Neuronal stem cell (in vitro differentiated cells): ENCODE results near the gene AVPR1B.

Experiments
- DNase-seq: peaks from one replicate; pipeline ENCODE4 v3.0.0-alpha.2; 2013; ENCODE audit warnings: low spot score
- H2AFZ ChIP-seq: one replicate; pipeline ENCODE4 v1.6.1; 2013; ENCODE audit warnings: mild to moderate bottlenecking, low read length, inconsistent platforms
- H2AK5ac ChIP-seq: 2 replicates; pipeline ENCODE4 v1.6.1; 2013; ENCODE audit warnings: low read depth, mild to moderate bottlenecking, inconsistent platforms, low read length, moderate library complexity, mixed read lengths
- H2BK120ac ChIP-seq: 2 replicates; pipeline ENCODE4 v1.6.1; 2013; ENCODE audit warnings: low read depth, mild to moderate bottlenecking, inconsistent platforms, low read length, moderate library complexity, mixed read lengths
- H2BK12ac ChIP-seq: one replicate; pipeline ENCODE4 v1.6.1; 2013; ENCODE audit warnings: low read length, inconsistent platforms
- H2BK15ac ChIP-seq: 2 replicates; pipeline ENCODE4 v1.6.1; 2013; ENCODE audit warnings: mild to moderate bottlenecking, low read length, inconsistent platforms, mixed read lengths
- H2BK5ac ChIP-seq: one replicate; pipeline ENCODE4 v1.6.1; 2013; ENCODE audit warnings: inconsistent platforms, mild to moderate bottlenecking, low read length, moderate library complexity
- H3K14ac ChIP-seq: one replicate; pipeline ENCODE4 v1.6.1; 2013; ENCODE audit warnings: low read length, inconsistent platforms
- H3K18ac ChIP-seq: 2 replicates; pipeline ENCODE4 v1.6.1; 2013; ENCODE audit warnings: low read length, inconsistent platforms
- H3K23ac ChIP-seq: 2 replicates; pipeline ENCODE4 v1.6.1; 2013; ENCODE audit warnings: low read depth, mild to moderate bottlenecking, mixed read lengths, low read length, inconsistent platforms; ENCODE audit not compliant: poor library complexity
- H3K27ac ChIP-seq: replicated peaks from 3 replicates; pipeline ENCODE4 v1.5.1; 2013; ENCODE audit warnings: low read length, inconsistent platforms
- H3K27me3 ChIP-seq, 3 experiments: 2 replicates each; pipeline ENCODE4 v1.6.1; 2013; ENCODE audit warnings: low read length in 3 of 3, mild to moderate bottlenecking in 2 of 3, inconsistent platforms in 1 of 3, low read depth in 1 of 3, mixed read lengths in 1 of 3, moderate library complexity in 1 of 3; ENCODE audit not compliant: control insufficient read depth in 3 of 3, insufficient read depth in 3 of 3
- H3K36me3 ChIP-seq, 2 donors: replicated peaks in 1 of 2; 2 replicates each; pipeline ENCODE4 v1.6.1; 2013; ENCODE audit warnings: low read length in 2 of 2; ENCODE audit not compliant: control insufficient read depth in 2 of 2, insufficient read depth in 2 of 2
- H3K4ac ChIP-seq: 2 replicates; pipeline ENCODE4 v1.6.1; 2013; ENCODE audit warnings: inconsistent platforms, mild to moderate bottlenecking, low read length, moderate library complexity
- H3K4me1 ChIP-seq, 2 donors: 1 replicate in 1 of 2; 2 replicates in 1 of 2; pipeline ENCODE4 v1.6.1; 2013; ENCODE audit warnings: low read length in 2 of 2, low read depth in 1 of 2; ENCODE audit not compliant: control insufficient read depth in 2 of 2, insufficient read depth in 1 of 2
- H3K4me2 ChIP-seq: one replicate; pipeline ENCODE4 v1.6.1; 2013; ENCODE audit warnings: mild to moderate bottlenecking, low read length, inconsistent platforms; ENCODE audit not compliant: insufficient read depth, poor library complexity, severe bottlenecking
- H3K4me3 ChIP-seq, 2 donors: 2 replicates each; pipeline ENCODE4 v1.5.1; 2013; ENCODE audit warnings: low read length in 2 of 2, mild to moderate bottlenecking in 2 of 2, inconsistent platforms in 1 of 2, moderate library complexity in 1 of 2
- H3K79me1 ChIP-seq: one replicate; pipeline ENCODE4 v1.6.1; 2013; ENCODE audit warnings: low read depth, mild to moderate bottlenecking, inconsistent platforms, low read length, moderate library complexity
- H3K9ac ChIP-seq: one replicate; pipeline ENCODE4 v1.6.1; 2013; ENCODE audit warnings: mild to moderate bottlenecking, low read depth, low read length, inconsistent platforms; ENCODE audit not compliant: poor library complexity
- H3K9me3 ChIP-seq, 2 donors: replicated peaks in 1 of 2; 2 replicates each; pipeline versions ENCODE3 to v1.6.1; 2013; ENCODE audit warnings: low read length in 2 of 2, mild to moderate bottlenecking in 2 of 2, inconsistent platforms in 1 of 2, low read depth in 1 of 2, mixed read lengths in 1 of 2, moderate library complexity in 1 of 2; ENCODE audit not compliant: control insufficient read depth in 2 of 2, insufficient read depth in 1 of 2
- H4K8ac ChIP-seq: one replicate; pipeline ENCODE4 v1.6.1; 2013; ENCODE audit warnings: low read depth, mild to moderate bottlenecking, inconsistent platforms, low read length, moderate library complexity
- H4K91ac ChIP-seq: one replicate; pipeline ENCODE4 v1.6.1; 2013; ENCODE audit warnings: low read length, low read depth, mild to moderate bottlenecking, inconsistent platforms; ENCODE audit not compliant: poor library complexity
- WGBS, 2 donors: extraction: QIAGEN DNeasy Blood & Tissue Kit; methylation state at CpG; one replicate each; pipeline ENCODE4 v1.1.7; 2013; ENCODE audit warnings: missing lambda C conversion rate in 2 of 2, mixed read lengths in 1 of 2; ENCODE audit not compliant: insufficient read length in 2 of 2, insufficient replicate concordance in 1 of 2; ENCODE audit errors: extremely low coverage in 2 of 2; 5-methylcytosine and 5-hydroxymethylcytosine counted together

AVPR1B gene

DNA sequence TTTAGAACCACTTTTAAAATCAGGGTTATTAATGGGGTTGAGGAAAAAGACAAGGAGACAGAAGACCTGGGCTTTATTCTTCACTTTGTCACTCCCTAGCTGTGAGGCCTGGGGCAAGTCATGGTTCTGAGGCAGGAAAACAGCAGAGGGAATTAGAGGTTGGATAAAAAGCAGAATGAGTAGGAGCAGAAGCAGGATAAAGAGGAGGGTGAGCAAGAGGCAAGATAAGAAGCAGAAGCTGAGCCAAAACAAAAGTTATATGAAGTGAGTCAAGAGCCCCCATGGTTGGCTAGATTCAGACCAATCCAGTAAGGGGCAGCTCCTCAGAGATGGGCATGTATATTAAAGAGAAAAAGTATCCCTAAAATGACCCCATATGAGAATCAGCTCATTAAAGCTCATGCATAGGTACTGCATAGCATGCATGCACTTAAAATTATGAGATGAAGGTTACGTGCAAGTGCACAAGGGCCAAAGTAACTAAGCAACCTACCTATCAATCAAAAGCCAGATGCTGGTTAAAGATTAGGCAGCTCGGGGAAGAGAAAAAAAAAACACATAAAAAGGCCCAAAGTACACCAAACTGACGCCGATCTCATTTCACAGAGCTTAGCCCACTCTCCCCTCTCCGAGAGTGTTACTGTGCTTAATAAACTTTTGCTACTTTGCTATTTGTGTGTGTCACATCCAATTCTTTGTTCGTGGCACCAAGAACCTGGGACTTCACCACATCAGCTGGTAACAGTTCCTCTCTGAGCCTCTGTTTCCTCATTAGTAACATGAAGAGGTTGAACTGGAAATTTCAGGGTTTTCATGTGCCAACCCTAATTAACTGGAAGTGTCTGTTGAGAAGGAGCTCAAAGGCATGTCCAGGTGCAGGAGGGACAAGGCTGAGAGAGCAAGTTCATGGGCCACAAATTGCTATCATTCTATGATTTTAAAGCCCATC lies 2.2 kb downstream of the AVPR1B start:
- H4K91ac ChIP-seq = no peak overlapping the region
- no peak overlapping the region for H3K18ac ChIP-seq
- no peak overlapping the region for H3K27ac ChIP-seq
- H2BK120ac ChIP-seq = no peak overlapping the region
- H3K9me3 ChIP-seq = no peaks in the 10 kb centered on the region
- H3K23ac ChIP-seq = no peak overlapping the region
- no CpG with 5 or more reads among the region's 6 CpGs for WGBS, 2 donors
- no peak overlapping the region for H3K4me2 ChIP-seq
- no peak overlapping the region for H3K4me3 ChIP-seq
- DNase-seq = no peak
- no peak overlapping the region for H2AK5ac ChIP-seq
- H3K36me3 ChIP-seq = no peaks in the 10 kb centered on the region
- H3K14ac ChIP-seq = no peak overlapping the region
- H3K9ac ChIP-seq = no peak overlapping the region
- H3K4me1 ChIP-seq = peaks cover 0 to 3% of the 10 kb centered on the region in 2 donors
- H2BK15ac ChIP-seq = no peak overlapping the region
- no peak overlapping the region for H2BK12ac ChIP-seq
- no peak overlapping the region for H2BK5ac ChIP-seq
- H3K27me3 ChIP-seq = peaks cover 4 to 81% (median 24%) of the 10 kb centered on the region in 3 experiments
- H3K4ac ChIP-seq = no peak overlapping the region
- no peaks in the 10 kb centered on the region for H3K79me1 ChIP-seq
- H2AFZ ChIP-seq = no peak overlapping the region
- H4K8ac ChIP-seq = no peak overlapping the region

DNA sequence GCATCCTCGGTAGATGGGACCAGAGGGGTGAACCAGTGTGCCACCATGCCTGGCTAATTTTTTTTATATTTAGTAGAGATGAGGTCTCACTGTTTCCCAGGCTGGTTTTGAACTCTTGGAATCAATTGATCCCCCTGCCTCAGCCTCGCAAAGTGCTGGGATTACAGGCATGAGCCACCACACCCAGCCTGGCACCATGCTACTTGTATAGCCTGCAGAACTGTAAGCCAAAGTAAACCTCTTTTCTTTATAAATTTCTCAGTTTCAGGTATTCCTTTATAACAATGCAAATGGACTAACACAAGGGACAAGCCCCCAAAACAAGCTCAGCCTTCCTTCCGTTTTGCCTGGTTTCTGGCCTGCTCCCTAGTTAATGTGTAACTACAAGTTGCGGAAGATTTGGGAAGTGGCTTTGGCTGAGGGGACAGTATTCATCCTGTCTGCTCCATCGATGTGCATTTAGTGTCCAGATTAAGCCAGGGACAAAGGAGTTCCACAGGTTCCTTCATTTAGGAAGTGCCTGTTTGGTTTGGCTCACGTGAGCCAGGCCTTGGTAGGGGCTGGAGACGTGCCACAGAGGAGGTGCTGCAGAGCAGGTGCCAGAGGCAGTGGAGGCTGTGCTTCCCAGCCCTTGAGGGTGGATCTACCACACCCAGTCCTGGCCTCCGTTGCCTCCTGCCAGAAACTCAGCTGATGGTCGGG lies 4.4 kb downstream of the AVPR1B start:
- H3K79me1 ChIP-seq = no peaks in the 10 kb centered on the region
- no peaks in the 10 kb centered on the region for H3K36me3 ChIP-seq
- DNase-seq = no peak
- H3K4ac ChIP-seq = no peak overlapping the region
- peaks cover under 1 to 78% (median 16%) of the 10 kb centered on the region in 3 experiments for H3K27me3 ChIP-seq
- H4K8ac ChIP-seq = no peak overlapping the region
- no peak overlapping the region for H3K18ac ChIP-seq
- no peak overlapping the region for H4K91ac ChIP-seq
- no peak overlapping the region for H3K4me2 ChIP-seq
- no peak overlapping the region for H3K23ac ChIP-seq
- H3K4me1 ChIP-seq = peaks cover 0 to 1% of the 10 kb centered on the region in 2 donors
- no CpG with 5 or more reads among the region's 9 CpGs for WGBS, 2 donors
- no peak overlapping the region for H3K27ac ChIP-seq
- H3K4me3 ChIP-seq = no peak overlapping the region
- H3K9me3 ChIP-seq = no peaks in the 10 kb centered on the region
- no peak overlapping the region for H2BK15ac ChIP-seq
- H3K9ac ChIP-seq = no peak overlapping the region
- no peak overlapping the region for H2BK5ac ChIP-seq
- H3K14ac ChIP-seq = no peak overlapping the region
- H2AFZ ChIP-seq = no peak overlapping the region
- no peak overlapping the region for H2BK12ac ChIP-seq
- no peak overlapping the region for H2AK5ac ChIP-seq
- H2BK120ac ChIP-seq = no peak overlapping the region

DNA sequence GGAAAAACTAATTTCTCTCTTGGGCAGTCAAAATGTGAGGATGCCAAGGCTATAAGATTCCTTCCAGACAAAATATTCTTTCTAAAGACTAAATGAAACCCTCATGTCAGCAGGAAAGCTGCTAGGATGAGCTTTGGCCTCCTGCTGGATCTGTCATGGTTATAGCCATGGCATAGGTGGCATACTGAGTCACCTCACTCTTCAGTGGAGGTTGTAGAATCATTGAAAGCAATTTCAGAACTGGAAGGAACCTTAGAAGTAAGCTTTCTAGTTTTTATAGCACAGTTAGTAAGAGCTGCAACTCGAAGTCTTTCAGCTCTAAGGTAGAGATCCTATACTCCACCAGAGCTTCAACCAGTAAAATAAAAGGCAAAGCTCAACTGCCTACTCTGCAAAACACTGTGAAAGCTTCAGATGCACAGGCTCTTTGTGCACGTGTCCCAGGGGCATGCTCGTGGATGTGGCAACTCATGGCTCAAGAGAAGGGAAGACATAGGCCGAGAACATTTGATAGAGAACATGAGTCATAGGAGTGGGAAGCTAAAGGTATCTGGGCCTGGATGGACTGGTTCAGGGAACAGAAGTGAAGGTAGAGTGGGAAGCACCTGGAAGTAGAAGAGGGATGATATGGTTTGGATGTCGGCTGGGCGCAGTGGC lies 5.8 kb downstream of the AVPR1B start:
- Histone ChIP-seq H3K9me3 (no peaks in the 10 kb centered on the region), H2BK12ac (no peak overlapping the region), H3K4me2 (no peak overlapping the region), H3K23ac (no peak overlapping the region), H4K91ac (no peak overlapping the region), H3K36me3 (no peaks in the 10 kb centered on the region), H2AK5ac (no peak overlapping the region), H3K18ac (no peak overlapping the region), H2BK15ac (no peak overlapping the region), H4K8ac (no peak overlapping the region), H3K9ac (no peak overlapping the region), H2BK120ac (no peak overlapping the region), H3K14ac (no peak overlapping the region), H2AFZ (no peak overlapping the region), H3K4me3 (no peak overlapping the region), H3K4me1 (no peaks in the 10 kb centered on the region), H3K79me1 (no peaks in the 10 kb centered on the region), H3K4ac (no peak overlapping the region), H3K27me3 (peaks cover 0 to 70% (median 2%) of the 10 kb centered on the region in 3 experiments), H3K27ac (no peak overlapping the region), H2BK5ac (no peak overlapping the region)
- no CpG with 5 or more reads among the region's 6 CpGs for WGBS, 2 donors
- no peak for DNase-seq

DNA sequence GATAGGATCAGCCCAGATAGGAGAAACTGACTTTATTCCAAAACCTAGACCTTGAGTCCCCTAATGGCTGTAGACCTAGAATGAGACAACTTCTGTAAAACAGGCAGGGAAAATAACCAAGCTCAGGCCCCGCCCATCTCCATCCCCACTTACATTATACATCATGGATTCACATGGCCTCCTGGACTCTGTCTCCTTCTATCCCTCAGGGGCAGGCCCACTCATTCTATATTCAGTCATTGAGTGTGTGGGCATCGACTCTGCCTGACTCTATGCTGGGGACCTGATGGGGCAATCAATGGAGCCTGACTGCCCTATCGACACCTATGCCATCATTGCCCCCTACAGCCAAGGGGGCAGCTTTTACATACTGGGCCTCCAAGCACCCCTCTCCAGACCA lies 6.4 kb downstream of the AVPR1B start:
- Histone ChIP-seq H2BK12ac (no peak overlapping the region), H3K4me3 (no peak overlapping the region), H3K36me3 (no peaks in the 10 kb centered on the region), H3K27ac (no peak overlapping the region), H2BK15ac (no peak overlapping the region), H2AFZ (no peak overlapping the region), H3K18ac (no peak overlapping the region), H2AK5ac (no peak overlapping the region), H2BK120ac (no peak overlapping the region), H3K9me3 (no peaks in the 10 kb centered on the region), H3K14ac (no peak overlapping the region), H3K4me2 (no peak overlapping the region), H3K79me1 (no peaks in the 10 kb centered on the region), H3K23ac (no peak overlapping the region), H3K4me1 (no peaks in the 10 kb centered on the region), H3K4ac (no peak overlapping the region), H4K8ac (no peak overlapping the region), H3K9ac (no peak overlapping the region), H3K27me3 (peaks cover 0 to 64% (median 0%) of the 10 kb centered on the region in 3 experiments), H2BK5ac (no peak overlapping the region), H4K91ac (no peak overlapping the region)
- WGBS, 2 donors = no CpG with 5 or more reads among the region's 3 CpGs
- no peak for DNase-seq
